ENCODE results near the gene CLASRP. TPM values are rescaled to one million over a fixed set of nuclear protein-coding genes. Genes with fewer than 3 reads are reported as not detected.

CLASRP gene
- total and polyA plus RNA-seq, 9 of the 15 experiments (the other 6 are each of a cell fraction or from before 2014, with no cell fraction given) = 0.94 to 86.3 (median 44.0) TPM

GRCh38 chr19:45075301-45076028, 36.6 kb downstream of the CLASRP start (continued):
- TF ChIP-seq, protein P1, sequence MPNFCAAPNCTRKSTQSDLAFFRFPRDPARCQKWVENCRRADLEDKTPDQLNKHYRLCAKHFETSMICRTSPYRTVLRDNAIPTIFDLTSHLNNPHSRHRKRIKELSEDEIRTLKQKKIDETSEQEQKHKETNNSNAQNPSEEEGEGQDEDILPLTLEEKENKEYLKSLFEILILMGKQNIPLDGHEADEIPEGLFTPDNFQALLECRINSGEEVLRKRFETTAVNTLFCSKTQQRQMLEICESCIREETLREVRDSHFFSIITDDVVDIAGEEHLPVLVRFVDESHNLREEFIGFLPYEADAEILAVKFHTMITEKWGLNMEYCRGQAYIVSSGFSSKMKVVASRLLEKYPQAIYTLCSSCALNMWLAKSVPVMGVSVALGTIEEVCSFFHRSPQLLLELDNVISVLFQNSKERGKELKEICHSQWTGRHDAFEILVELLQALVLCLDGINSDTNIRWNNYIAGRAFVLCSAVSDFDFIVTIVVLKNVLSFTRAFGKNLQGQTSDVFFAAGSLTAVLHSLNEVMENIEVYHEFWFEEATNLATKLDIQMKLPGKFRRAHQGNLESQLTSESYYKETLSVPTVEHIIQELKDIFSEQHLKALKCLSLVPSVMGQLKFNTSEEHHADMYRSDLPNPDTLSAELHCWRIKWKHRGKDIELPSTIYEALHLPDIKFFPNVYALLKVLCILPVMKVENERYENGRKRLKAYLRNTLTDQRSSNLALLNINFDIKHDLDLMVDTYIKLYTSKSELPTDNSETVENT (CRISPR knock-in tag; IDR thresholded peaks at IDR 0.05) = no peak
- TF ChIP-seq STAT5A (IDR thresholded peaks at IDR 0.05; ENCODE audit: borderline replicate concordance, low read length) (no peak), RUNX1 (IDR thresholded peaks at IDR 0.05; ENCODE audit: low read depth) (no peak; the same call in 1 of the 2 replicates), E2F3 (CRISPR knock-in tag; IDR thresholded peaks at IDR 0.05) (no peak), ZNF263 (CRISPR knock-in tag; IDR thresholded peaks at IDR 0.05; ENCODE audit: borderline replicate concordance) (no peak), ATF1 (CRISPR knock-in tag; IDR thresholded peaks at IDR 0.05) (no peak), ATF1 (tag; IDR thresholded peaks at IDR 0.05) (no peak), MYC (IDR thresholded peaks at IDR 0.05; ENCODE audit: low read depth, low read length) (no peak; the same call in 1 of the 2 replicates), MYC (CRISPR knock-in tag; IDR thresholded peaks at IDR 0.05; ENCODE audit: borderline replicate concordance, low read depth) (0 out of 2 replicates have a peak, but pooled peaks have one; percentile 32), TCF7L2 (IDR thresholded peaks at IDR 0.05; ENCODE audit: low read depth, low read length) (no peak), BRF1 (IDR thresholded peaks at IDR 0.05; ENCODE audit: borderline replicate concordance, extremely low read depth, insufficient read length) (no peak), NCOA6 (IDR thresholded peaks at IDR 0.05) (peak; percentile 57; the same call in 1 of the 2 replicates), HDAC2 (IDR thresholded peaks at IDR 0.05) (peak; percentile 71), DIDO1 (tag; IDR thresholded peaks at IDR 0.05; ENCODE audit: low read depth) (no peak), FOXP1 (CRISPR knock-in tag; IDR thresholded peaks at IDR 0.05) (0 out of 2 replicates have a peak, but pooled peaks have one; percentile 21), SUPT5H (IDR thresholded peaks at IDR 0.05) (peak; percentile 46; the same call in 1 of the 2 replicates), ATF7 (IDR thresholded peaks at IDR 0.05) (0 out of 2 replicates have a peak, but pooled peaks have one; percentile 2), HDAC8 (tag; IDR thresholded peaks at IDR 0.05) (no peak), KHSRP (IDR thresholded peaks at IDR 0.05) (no peak)
- TF ChIP-seq, protein P2, sequence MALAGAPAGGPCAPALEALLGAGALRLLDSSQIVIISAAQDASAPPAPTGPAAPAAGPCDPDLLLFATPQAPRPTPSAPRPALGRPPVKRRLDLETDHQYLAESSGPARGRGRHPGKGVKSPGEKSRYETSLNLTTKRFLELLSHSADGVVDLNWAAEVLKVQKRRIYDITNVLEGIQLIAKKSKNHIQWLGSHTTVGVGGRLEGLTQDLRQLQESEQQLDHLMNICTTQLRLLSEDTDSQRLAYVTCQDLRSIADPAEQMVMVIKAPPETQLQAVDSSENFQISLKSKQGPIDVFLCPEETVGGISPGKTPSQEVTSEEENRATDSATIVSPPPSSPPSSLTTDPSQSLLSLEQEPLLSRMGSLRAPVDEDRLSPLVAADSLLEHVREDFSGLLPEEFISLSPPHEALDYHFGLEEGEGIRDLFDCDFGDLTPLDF (CRISPR knock-in tag; IDR thresholded peaks at IDR 0.05) = peak; percentile 9; the same call in 1 of the 2 replicates
